ENCODE data around the gene ZCCHC7. TPM values are rescaled to one million over a fixed set of nuclear protein-coding genes. Genes with fewer than 3 reads are reported as not detected.
A peak's percentile ranks its signal among the peaks of the same experiment; 100 is the strongest.

The ZCCHC7 gene
- total and polyA plus RNA-seq, 10 of the 15 experiments (the other 5 are each of a cell fraction or from before 2014, with no cell fraction given), result 42.9 to 178 (median 53.3) TPM

DNA sequence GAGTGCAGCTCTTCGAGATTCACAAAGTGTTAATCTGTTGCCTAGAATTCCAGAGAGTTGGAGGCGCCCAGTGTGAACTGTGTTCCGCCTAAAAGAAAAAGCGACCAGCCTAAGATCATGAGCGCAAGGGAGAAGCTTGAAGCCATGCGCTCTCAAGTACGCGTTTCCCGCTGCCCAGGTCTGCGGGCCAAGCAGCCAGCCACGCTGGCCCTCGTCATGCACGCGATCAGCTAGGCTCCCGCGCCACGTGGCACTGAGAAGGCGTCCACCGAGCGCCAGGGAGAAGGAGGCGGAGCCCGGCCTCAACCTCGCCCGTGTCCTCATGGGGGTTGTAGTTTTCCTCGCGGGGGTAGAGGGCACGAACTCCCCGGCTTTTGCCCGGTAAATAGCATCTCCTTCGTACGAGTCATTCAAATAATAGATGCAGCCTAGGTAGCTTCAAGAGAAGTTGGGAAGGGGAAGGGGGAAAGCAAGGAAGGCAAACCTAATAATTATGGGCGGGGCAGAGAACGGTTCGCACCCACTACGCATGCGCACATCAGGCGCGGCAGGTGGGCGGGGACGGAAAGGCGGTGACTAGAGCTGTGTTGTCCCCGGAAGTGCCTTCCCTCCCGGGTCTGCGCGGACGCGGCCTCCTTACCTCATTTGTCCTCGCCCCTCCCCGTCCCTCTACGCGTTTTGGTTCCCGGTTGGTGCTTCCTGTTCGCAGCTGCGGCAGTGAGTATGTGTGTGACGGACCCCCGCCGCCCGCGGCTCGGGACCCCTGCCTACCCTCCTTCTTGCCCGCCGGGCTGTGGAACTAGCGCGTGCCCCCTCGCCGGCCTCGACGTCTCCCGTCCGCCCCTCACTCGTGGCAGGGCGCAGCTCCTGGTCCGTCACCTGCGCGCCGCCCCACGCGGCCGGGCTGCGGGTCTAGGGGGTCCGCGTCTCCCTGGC lies at the start of gene ZCCHC7 (continued):
- no peak for TF ChIP-seq NFXL1 (IDR thresholded peaks at IDR 0.05; ENCODE audit: borderline replicate concordance)
- no peak for TF ChIP-seq ZNF384 (IDR thresholded peaks at IDR 0.05; ENCODE audit: borderline replicate concordance, low read depth, low read length)
- 0 out of 2 replicates have a peak, but pooled peaks have one; percentile 13 for TF ChIP-seq MTA2 (IDR thresholded peaks at IDR 0.05; ENCODE audit: low read depth)
- 0 out of 2 replicates have a peak, but pooled peaks have one; percentile 28 for TF ChIP-seq RB1 (IDR thresholded peaks at IDR 0.05; ENCODE audit: borderline replicate concordance)
- peak; percentile 66; the same call in 1 of the 2 replicates for TF ChIP-seq POLR2AphosphoS2 (IDR thresholded peaks at IDR 0.05; ENCODE audit: low read depth, low read length)
- 0 out of 2 replicates have a peak, but pooled peaks have one; percentile 42 for TF ChIP-seq NFYB (IDR thresholded peaks at IDR 0.05; ENCODE audit: insufficient read depth, low read depth, low read length)
- peak; percentile 73; the same call in 1 of the 2 replicates for TF ChIP-seq TBL1XR1 (IDR thresholded peaks at IDR 0.05; ENCODE audit: low read depth, low read length)
- TF ChIP-seq, protein P1, sequence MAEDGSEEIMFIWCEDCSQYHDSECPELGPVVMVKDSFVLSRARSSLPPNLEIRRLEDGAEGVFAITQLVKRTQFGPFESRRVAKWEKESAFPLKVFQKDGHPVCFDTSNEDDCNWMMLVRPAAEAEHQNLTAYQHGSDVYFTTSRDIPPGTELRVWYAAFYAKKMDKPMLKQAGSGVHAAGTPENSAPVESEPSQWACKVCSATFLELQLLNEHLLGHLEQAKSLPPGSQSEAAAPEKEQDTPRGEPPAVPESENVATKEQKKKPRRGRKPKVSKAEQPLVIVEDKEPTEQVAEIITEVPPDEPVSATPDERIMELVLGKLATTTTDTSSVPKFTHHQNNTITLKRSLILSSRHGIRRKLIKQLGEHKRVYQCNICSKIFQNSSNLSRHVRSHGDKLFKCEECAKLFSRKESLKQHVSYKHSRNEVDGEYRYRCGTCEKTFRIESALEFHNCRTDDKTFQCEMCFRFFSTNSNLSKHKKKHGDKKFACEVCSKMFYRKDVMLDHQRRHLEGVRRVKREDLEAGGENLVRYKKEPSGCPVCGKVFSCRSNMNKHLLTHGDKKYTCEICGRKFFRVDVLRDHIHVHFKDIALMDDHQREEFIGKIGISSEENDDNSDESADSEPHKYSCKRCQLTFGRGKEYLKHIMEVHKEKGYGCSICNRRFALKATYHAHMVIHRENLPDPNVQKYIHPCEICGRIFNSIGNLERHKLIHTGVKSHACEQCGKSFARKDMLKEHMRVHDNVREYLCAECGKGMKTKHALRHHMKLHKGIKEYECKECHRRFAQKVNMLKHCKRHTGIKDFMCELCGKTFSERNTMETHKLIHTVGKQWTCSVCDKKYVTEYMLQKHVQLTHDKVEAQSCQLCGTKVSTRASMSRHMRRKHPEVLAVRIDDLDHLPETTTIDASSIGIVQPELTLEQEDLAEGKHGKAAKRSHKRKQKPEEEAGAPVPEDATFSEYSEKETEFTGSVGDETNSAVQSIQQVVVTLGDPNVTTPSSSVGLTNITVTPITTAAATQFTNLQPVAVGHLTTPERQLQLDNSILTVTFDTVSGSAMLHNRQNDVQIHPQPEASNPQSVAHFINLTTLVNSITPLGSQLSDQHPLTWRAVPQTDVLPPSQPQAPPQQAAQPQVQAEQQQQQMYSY (CRISPR knock-in tag; IDR thresholded peaks at IDR 0.05), result no peak
- TF ChIP-seq, protein P2, sequence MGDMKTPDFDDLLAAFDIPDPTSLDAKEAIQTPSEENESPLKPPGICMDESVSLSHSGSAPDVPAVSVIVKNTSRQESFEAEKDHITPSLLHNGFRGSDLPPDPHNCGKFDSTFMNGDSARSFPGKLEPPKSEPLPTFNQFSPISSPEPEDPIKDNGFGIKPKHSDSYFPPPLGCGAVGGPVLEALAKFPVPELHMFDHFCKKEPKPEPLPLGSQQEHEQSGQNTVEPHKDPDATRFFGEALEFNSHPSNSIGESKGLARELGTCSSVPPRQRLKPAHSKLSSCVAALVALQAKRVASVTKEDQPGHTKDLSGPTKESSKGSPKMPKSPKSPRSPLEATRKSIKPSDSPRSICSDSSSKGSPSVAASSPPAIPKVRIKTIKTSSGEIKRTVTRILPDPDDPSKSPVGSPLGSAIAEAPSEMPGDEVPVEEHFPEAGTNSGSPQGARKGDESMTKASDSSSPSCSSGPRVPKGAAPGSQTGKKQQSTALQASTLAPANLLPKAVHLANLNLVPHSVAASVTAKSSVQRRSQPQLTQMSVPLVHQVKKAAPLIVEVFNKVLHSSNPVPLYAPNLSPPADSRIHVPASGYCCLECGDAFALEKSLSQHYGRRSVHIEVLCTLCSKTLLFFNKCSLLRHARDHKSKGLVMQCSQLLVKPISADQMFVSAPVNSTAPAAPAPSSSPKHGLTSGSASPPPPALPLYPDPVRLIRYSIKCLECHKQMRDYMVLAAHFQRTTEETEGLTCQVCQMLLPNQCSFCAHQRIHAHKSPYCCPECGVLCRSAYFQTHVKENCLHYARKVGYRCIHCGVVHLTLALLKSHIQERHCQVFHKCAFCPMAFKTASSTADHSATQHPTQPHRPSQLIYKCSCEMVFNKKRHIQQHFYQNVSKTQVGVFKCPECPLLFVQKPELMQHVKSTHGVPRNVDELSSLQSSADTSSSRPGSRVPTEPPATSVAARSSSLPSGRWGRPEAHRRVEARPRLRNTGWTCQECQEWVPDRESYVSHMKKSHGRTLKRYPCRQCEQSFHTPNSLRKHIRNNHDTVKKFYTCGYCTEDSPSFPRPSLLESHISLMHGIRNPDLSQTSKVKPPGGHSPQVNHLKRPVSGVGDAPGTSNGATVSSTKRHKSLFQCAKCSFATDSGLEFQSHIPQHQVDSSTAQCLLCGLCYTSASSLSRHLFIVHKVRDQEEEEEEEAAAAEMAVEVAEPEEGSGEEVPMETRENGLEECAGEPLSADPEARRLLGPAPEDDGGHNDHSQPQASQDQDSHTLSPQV (IDR thresholded peaks at IDR 0.05), result no peak
- TF ChIP-seq ATF7 (IDR thresholded peaks at IDR 0.05; ENCODE audit: low read depth), result peak; percentile 77; the same call in 1 of the 2 replicates
- TF ChIP-seq, protein P3, sequence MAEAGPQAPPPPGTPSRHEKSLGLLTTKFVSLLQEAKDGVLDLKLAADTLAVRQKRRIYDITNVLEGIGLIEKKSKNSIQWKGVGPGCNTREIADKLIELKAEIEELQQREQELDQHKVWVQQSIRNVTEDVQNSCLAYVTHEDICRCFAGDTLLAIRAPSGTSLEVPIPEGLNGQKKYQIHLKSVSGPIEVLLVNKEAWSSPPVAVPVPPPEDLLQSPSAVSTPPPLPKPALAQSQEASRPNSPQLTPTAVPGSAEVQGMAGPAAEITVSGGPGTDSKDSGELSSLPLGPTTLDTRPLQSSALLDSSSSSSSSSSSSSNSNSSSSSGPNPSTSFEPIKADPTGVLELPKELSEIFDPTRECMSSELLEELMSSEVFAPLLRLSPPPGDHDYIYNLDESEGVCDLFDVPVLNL (IDR thresholded peaks at IDR 0.05; ENCODE audit: low read depth, low read length), result 0 out of 2 replicates have a peak, but pooled peaks have one; percentile 55
- no peak for TF ChIP-seq BCL11A (IDR thresholded peaks at IDR 0.05; ENCODE audit: low read depth, low read length)
- peak; percentile 88 for TF ChIP-seq TAF1 (IDR thresholded peaks at IDR 0.05; ENCODE audit: borderline replicate concordance, low read depth, low read length)
- peak; percentile 82 for TF ChIP-seq SIX5 (IDR thresholded peaks at IDR 0.05; ENCODE audit: low read depth, low read length, severe bottlenecking)
- peak; percentile 91 for TF ChIP-seq HDGF (IDR thresholded peaks at IDR 0.05)
- TF ChIP-seq HDAC6 (IDR thresholded peaks at IDR 0.05; ENCODE audit: unreplicated experiment), result no peak
- TF ChIP-seq FOXM1 (IDR thresholded peaks at IDR 0.05; ENCODE audit: low read depth, low read length), result no peak
- peak; percentile 31; the same call in 1 of the 2 replicates for TF ChIP-seq RUNX3 (IDR thresholded peaks at IDR 0.05; ENCODE audit: low read length)
- TF ChIP-seq BHLHE40 (IDR thresholded peaks at IDR 0.05; ENCODE audit: borderline replicate concordance in 1 of 2, low read depth in 2 of 2, low read length in 1 of 2), result peak; percentile 91 to 96
- no peak for TF ChIP-seq CBFB (IDR thresholded peaks at IDR 0.05; ENCODE audit: low read depth)

Data from GM12878 (cell line).